AG08395 (cell line): Measurements from ENCODE around the gene CIDEA.
A peak's percentile ranks its signal among the peaks of the same experiment; 100 is the strongest.
"Not testable (repeated sequence)": the region's sequence is repeated elsewhere in the genome, so short reads cannot be mapped to it uniquely, and the experiment has no call there.

Experiments used
- DNase-seq: peaks from one replicate; pipeline ENCODE4 v3.0.0; 2012; ENCODE audit warnings: mixed read lengths, low spot score

Gene CIDEA, protein sequence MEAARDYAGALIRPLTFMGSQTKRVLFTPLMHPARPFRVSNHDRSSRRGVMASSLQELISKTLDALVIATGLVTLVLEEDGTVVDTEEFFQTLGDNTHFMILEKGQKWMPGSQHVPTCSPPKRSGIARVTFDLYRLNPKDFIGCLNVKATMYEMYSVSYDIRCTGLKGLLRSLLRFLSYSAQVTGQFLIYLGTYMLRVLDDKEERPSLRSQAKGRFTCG

DNA sequence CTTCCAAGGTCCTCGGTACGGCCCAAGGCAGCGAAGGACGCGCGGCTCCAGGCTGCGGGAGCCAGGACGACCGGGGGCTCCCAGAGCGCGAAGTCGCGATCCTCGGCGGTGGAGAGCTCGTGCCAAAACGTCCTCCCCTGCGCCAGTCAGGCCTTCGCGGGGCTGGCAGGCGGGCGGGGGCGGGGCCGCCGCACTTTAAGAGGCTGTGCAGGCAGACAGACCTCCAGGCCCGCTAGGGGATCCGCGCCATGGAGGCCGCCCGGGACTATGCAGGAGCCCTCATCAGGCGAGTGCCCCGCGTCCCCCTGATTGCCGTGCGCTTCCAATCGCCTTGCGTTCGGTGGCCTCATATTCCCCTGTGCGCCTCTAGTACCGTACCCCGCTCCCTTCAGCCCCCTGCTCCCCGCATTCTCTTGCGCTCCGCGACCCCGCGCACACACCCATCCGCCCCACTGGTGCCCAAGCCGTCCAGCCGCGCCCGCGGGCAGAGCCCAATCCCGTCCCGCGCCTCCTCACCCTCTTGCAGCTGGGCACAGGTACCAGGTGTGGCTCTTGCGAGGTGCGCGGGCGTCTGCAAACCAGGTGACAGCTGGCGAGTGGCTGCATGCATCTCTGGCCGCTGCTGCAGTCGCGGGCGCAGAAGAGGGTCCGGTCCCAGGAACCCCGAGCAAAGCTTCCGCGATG is at the start of gene CIDEA:
CIDEA (plus strand) TSS at position 226 of the 684 bp plus-strand sequence; CDS start at position 249, 23 bp downstream.
- no peak for DNase-seq

DNA sequence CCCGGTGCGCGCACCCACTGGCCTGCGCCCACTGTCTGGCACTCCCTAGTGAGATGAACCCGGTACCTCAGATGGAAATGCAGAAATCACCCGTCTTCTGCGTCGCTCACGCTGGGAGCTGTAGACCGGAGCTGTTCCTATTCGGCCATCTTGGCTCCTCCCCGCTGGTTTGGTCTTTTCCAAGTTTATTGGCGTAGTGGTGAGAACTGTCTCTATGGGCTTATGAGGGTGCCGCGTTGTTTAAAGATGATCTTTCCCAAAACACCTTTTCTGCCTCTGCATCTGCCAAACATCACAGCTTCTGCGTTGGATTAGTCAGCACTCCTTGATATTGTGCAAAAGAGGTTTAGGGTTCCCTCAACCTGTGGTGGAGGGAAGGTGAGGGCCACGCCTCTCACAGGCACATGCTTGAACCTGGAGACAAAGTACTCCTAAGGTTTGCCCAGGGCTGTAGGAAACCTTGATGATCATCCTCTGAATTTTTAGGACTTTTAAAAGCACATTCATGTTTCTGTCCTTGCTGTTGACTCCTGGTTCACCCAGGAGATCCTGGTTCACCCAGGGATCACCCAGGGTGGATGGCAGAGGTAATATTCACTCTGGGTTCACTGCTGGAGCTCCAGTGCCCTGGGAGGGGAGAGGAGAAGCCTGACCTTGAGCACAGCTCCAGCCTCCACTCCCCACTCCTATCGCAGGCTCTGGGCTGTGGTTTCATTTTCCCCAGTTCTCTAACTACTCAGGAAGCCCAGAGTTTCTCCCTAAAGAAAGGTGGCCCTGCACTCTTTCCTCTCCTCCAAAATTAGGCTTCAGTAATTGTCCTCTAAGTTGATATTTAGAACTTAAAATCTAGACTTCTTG is 45.6 kb upstream of the CIDEA start:
- not testable (repeated sequence) for DNase-seq

DNA sequence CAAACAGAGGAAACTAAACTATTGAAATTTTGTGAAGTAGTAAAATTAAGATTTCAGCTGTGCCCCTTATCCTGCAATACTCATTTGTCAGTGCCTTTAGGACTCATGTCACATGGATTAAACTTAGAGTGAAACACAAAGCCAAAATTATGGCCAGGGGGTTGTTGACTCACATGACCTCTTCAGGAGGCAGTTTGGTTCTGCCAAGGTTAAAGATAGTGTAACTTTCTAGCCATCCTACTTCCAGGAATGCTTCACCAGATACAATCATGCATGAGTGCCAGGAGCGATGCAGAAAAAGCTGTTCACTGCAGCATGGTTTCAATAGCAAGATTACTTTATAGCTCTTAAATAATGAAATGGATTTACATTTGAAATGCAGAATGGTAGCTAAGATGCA is 41.9 kb upstream of the CIDEA start:
- not testable (repeated sequence) for DNase-seq

DNA sequence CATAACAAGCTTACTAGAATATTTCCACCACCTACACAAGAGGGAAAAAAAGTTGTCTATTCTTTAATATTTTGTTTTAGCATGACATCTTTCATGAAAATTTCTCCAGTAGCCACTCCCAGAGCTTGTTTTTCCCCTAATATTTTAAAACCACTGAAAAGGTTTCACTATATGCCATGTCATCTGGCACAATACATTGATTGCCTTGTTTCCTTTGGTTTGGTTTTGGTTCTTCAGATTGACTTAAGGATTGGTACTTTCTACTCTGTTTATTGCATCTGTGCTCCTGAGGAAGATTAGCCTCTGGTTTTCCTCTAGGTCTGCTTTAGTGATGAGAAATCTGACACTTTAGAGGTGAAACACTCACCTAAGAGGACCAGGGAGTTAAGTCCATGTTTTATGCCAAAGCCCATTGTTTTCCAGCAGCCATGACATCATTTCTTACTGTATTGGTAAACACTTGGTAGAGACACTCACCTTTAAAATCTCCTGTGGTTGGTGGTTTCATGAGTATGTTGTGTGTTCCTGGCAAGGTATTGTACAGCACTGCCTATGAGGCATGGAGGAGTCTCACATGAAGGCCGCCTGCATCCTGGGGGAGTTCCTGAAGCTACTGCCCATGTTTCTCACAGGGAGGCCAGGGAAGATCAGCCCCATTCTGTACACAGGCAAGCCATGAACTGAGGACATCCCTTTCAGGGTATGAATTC is 39.7 kb upstream of the CIDEA start:
- DNase-seq, result not testable (repeated sequence)

DNA sequence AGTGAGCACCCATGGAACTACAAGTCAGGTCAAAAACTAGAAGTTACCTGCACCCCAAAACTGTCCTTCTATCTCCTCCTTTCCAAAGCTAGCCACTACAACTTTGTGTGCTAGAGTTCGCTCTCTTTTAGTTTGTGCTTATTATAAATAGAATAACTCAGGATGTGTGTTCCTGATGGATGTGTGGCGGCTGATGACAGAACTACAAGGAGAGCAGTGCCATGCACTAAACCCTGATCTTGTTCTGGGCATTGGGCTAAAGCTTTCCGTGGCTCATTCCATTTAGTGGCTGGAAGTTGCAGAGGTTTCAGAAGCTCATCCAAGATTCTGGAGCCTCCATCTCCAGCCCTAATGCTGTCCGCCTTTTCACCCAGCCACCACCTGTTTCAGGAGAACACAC is 37.7 kb upstream of the CIDEA start:
- not testable (repeated sequence) for DNase-seq

DNA sequence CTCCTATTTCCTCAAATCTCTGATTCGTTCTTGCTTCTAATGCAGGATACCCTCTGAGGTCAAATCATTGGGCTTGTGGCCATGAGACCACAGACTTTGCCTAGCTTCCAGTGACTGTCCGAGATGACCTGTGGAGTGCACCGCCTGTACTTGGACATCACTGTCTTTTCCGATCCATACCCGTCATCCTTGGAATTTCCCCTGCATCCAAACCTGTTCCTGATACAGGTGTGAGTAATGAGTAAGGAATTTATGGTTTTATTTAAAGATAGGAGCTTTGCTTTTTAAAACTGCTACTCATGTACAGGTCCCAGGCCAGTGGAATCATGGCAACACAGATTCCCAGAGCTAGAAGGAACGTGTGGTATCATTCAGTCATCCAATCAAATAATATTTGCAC is 35.6 kb upstream of the CIDEA start:
- DNase-seq, result not testable (repeated sequence)

DNA sequence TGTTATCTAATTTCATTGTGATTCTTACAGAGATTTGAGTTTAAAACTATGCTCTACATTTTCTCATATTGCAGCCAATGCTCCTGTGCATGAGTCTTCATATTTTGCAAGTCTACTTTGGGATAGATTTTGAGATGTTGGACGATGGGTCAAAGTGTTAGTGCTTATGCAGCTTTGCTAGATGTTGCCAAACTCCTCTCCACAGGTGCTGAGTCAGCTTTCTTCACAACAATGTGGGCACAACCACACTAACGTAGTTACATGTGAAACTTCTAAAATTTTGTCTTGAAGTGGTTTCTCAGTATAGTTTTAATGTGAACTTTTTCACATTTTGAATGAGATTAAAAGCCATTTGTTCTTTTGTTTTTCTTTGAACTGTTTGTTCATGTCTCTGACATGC is 32.1 kb upstream of the CIDEA start:
- DNase-seq, result not testable (repeated sequence)

DNA sequence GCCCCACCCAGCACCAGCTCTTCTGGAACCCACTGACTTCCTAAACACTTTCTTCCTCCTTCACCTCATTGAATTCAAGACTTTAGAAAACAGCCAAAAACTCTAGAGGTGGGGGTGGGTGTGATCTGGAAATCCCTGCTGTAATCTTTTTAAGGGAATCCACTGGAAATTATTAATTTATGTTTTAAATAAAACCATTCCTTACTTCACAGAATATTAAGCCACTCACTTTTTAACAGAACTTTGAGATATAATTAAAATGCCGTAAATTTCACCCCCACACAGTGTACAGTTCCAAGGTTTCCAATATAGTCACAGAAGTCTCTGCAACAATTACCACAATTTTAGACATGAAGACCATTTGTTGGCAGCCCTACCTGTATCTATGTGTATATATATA is 30.8 kb upstream of the CIDEA start:
- not testable (repeated sequence) for DNase-seq

DNA sequence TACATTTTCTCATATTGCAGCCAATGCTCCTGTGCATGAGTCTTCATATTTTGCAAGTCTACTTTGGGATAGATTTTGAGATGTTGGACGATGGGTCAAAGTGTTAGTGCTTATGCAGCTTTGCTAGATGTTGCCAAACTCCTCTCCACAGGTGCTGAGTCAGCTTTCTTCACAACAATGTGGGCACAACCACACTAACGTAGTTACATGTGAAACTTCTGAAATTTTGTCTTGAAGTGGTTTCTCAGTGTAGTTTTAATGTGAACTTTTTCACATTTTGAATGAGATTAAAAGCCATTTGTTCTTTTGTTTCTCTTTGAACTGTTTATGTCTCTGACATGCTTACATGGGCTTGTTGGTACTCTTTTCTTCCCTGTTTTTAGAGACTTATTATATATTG is 27.4 kb upstream of the CIDEA start:
- DNase-seq, result not testable (repeated sequence)

DNA sequence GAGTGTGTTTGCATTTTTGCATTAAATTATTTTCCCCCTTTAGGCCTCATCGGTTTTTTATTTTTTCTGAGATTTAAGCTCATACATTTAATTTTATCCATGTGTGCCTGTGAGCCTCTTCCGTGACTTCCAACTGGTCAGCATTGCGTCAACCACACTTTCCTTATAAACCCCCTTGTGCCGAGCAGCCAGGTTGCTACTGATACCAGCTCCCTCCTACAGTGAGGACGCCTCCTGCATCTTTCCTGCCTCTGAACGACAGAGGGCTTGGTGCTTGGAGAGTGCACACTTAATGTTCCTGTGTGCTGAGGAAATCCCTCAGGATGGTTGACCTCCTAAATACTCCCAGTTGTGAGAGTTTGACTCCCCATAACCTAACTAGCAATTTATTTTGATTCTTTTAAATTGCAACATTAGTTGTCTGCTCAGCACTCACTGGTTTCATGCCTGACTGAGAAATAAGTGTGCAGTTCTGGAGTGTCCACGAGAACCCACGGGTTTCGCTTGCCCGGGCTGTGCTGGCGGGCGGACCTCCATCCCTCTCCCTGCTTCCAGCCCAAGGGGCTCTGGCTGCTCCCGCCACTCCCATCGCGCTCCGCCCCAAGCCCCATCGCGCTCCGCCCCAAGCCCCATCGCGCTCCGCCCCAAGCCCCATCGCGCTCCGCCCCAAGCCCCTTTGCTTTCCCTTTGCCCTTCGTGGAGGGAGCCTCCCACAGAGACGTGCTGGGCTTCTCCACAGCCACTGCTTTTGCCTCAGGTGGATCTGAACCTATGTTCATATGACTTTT is 26.6 kb upstream of the CIDEA start:
- DNase-seq, result not testable (repeated sequence)

DNA sequence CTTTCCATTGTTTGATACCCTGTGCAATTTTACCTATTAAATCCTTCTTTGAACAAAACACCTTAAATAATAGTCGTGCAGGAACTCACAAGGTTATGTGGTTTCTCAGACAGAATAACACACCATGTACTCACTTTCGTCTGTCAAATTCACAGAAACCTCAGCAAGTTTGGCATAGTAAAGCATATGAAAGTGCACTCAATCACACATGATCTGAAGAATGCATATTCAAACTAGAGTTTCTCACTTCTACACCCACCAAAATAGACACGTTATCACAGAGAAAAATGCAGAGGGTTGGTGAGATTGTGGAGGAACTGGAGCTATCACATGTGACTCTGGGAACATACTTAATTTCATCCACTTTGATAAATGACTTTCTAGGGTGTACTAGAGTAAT is 25.9 kb upstream of the CIDEA start:
- not testable (repeated sequence) for DNase-seq

DNA sequence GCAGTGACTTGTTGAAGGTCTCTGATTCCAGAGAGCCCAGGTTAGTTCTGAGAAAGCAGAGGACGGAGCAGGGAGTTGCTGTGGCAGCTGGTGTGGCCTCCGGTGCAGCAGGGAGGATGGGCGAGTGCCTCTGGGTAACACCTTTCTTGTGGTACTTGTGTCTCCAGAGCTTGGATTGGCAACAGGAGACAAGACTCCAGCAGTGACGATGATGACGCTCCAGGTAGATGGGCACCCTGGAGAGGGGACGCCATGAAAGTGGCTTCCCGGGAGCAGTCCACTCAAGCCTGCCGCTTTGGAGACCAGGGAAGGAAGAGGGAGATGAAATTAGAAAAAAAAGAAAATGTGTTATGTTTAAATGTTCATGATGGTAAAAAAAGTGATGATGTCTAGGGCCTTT is 23.6 kb upstream of the CIDEA start:
- not testable (repeated sequence) for DNase-seq

DNA sequence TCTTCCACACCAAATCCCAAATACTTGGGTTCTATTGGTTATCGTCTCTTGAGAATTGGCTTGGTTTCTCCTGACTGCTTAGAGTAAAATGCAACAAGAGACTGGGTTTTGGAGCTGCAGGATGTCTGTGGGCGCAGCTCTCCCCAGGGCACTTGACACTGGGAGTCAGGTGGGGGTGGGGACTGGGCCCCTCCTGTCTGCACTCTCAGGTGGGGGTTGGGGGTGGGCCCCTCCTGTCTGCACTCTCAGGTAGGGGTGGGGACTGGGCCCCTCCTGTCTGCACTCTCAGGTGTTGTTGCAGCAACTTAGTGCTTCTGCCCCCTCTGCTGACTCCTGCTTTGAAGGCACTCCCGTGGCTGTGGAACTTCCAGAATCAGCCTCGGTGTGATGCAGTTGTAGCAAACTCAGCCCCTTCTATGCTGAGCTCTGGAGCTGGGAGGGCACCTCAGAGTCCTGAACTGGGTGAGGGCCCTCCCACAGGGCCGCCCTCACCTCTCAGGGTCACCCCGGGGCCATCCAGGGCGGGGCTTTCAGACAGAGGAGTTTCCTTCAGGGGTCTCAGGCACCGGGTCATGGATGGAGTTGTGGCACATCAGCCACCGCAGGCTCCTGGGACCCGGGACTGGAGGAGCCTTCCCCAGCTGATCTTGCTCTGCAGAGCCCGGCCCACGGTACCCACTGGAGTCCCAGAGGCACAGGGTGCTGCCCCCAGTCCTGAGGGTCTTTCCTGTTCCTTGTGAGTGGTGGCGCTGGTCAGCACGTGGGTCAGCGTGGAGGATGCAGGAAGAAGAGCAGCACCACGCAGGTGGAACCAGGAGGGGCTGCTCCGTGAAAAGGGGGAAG is 22.9 kb upstream of the CIDEA start:
- no peak for DNase-seq

DNA sequence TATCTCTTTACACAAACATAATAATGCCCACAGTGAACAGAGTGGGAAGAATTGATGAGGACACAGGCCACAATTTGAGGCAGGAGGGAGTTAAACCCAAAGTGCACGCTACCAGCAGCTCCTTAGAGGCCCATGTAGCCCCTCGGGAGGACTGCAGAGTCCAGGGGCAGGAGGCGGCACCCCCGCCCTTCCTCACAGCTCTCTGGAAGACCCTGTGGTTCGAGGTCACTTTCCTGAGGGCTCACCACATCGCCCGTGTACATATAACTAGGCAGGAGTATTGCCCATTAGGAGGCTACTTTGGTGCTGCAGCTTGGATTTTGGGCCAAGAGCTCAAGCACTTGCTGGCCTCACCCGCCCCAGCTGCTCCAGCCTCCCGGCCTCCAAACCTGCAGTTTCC is 22.2 kb upstream of the CIDEA start:
- DNase-seq, result no peak

DNA sequence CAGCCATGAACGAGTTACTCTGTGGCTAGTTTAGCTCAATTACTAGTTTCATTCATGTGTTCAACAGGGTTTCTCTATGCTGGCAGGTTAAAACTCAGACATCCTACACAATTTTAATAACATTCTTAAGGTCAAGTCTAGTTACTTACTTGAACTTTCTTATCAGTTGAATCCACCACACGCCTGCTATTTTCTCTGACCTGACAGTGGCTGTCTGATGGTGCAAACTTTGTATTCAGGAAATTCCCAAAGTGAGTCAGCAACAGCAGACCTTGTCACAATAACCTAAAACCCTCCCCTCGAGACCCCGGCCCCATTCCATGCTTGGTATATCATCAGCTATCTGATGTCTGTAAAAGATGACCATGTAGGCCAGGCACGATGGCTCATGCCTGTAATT is 20.8 kb upstream of the CIDEA start:
- DNase-seq, result no peak

DNA sequence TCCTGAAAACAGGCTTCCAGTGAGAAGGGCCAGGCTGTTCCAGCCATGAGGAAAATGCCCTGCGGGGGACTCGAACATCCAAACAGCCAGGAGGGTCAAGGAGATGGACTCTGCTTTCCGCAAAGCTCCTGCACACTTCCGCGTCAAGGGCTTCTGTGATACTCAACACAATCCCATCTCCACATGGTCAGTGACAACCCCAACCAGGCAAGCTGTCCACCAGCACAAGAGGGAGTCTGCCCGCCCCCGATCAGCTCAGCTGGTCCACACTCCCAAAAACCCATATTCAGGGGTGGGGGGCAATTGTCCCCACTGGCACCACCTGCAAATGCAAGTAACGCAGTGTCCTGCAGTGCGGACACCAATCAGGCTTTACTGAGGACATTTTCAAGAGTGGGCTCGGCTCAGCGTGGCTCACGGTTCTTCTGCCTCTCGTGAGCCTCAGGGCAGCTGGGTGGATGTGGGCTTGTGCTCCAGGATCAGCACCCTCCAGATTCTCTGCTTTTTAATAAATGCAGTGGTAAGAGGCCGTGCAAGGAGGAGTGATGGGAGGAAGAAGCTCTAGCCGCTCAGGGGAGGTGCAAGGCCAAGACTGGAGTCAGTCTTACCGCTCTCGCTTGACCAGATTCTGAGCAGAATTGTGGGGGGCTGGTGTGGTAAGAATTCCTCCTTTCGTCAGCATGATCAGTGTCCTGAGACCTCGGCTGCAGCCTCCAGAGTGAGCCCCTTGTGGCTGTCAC is 19.5 kb upstream of the CIDEA start:
- no peak for DNase-seq

DNA sequence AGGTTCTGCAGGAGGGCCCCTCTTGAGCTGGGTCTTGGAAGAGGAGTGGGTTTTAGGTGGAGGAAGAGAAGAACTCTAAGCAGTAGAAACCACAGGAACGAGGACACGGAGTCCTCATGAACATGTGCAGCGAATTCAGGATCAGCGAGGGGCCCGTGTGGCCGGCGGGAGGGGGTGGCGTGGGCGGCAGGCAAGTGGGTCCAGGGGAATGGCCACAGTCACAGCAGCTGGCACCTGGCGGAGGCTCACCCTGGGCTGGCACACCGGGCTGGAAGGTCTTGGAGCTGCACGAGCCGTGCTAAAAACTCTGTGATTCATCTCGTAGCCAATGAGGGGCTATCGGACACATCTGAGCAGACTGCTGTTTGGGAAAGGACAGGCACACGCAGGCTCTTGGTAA is 18.0 kb upstream of the CIDEA start:
- no peak for DNase-seq

DNA sequence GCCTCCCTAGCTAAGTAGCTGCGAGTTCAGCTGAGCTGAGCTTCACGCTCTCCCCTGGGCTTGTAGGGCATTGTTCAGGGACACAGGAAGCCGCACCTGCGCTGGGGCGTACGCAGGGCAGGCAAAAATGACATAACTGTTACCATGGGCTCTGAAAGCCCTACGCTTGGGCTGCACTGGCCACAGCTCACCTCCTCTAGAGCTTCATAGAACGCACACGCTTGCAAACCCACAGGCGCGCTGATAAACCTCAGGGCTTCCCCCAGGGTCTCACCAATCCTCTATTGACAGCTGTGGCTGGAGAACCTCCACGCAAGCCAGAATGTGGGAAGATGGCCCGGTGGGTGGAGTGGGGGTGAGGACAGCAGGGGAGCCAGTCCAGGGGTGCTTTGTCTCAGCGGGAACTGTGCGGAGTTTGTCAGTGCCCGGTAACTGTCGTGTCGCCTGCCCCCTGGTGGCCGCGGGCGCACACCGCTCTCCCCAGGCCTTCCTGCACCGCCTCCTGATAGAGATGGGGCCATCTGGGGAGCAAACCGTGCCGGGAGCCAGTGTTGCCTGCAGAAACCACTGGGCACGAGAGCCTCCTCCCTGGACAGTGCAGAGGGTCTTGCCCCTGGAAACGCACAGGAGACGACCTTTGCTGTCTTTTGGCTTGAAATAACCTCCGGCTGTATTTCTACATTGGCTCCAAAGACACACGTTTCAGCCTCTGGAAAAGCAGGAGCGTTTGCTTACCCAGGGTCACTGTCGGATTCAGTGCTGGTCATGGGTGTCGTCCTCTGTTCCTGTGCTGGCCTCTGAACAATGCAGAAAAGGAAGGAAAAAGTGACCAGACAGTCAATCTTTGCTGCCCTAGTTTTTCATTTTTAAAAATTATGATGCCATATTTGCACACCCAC is 17.0 kb upstream of the CIDEA start:
- peak; percentile 82 for DNase-seq

DNA sequence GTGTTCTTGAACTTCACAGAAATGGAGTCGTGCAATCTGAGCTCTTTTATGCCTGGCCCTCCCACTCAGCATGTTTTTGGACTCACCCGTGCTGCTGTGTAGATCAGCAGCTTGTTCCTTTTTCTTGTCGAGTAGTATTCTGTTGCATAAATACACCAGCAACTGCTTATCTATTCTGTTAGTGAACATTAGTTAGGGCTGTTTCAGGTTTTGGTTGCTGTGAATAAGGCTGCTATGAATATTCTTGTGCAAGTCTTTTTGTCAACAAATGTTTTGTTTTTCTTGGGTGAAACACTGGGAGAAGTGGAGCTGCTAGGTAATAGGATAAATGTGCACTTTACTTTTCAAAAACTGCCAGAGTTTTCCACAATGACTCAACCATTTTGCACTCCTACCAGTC is 15.3 kb upstream of the CIDEA start:
- DNase-seq, result no peak
